Neural progenitor cell (in vitro differentiated cells): ENCODE measurements around the gene STK40.

Experiments used
- EZH2 ChIP-seq: fragments of 200-600 bp; sonication (generic); IDR thresholded peaks from 2 replicates; pipeline ENCODE4 v1.6.1; 2017; ENCODE audit warnings: antibody characterized with exemption, mild to moderate bottlenecking, moderate library complexity
- EZH2phosphoT487 ChIP-seq: fragments of 200-600 bp; sonication (generic); IDR thresholded peaks from 2 replicates; pipeline ENCODE4 v1.6.1; 2017; ENCODE audit warnings: antibody characterized with exemption
- TF ChIP-seq, protein P1 (sequence below): fragments of 200-600 bp; sonication (generic); IDR thresholded peaks from 2 replicates; pipeline ENCODE4 v1.5.1; 2017; ENCODE audit warnings: antibody characterized with exemption, mild to moderate bottlenecking

DNA sequence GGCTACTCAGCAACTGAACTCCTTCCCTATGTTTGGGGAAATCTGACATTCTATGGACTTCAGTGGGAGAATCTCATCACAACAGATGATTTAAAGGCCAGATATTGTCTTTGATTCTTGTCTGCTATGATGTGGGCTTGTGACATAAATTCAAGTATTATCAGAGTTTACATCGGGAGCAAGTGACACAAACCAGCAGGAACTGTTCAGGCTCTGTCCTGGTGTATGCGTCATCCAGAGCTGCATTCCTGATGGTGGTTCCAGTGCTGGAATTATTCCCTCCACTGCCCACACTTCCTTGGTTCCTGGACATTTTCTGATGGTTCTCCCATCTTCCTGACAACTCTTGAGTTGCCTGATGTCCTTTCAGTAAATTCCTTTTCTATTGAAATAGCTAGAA is 22.8 kb upstream of the STK40 start:
- TF ChIP-seq, protein P1, sequence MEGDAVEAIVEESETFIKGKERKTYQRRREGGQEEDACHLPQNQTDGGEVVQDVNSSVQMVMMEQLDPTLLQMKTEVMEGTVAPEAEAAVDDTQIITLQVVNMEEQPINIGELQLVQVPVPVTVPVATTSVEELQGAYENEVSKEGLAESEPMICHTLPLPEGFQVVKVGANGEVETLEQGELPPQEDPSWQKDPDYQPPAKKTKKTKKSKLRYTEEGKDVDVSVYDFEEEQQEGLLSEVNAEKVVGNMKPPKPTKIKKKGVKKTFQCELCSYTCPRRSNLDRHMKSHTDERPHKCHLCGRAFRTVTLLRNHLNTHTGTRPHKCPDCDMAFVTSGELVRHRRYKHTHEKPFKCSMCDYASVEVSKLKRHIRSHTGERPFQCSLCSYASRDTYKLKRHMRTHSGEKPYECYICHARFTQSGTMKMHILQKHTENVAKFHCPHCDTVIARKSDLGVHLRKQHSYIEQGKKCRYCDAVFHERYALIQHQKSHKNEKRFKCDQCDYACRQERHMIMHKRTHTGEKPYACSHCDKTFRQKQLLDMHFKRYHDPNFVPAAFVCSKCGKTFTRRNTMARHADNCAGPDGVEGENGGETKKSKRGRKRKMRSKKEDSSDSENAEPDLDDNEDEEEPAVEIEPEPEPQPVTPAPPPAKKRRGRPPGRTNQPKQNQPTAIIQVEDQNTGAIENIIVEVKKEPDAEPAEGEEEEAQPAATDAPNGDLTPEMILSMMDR, result no peak
- TF ChIP-seq EZH2, result no peak
- TF ChIP-seq EZH2phosphoT487, result no peak
